HAP-1 (cell line): Measurements from ENCODE around the gene KLHL7.

Experiments used
- DNase-seq, 2 experiments: peaks; one replicate each; pipeline ENCODE4 v3.0.0-alpha.2; 2016 to 2020; ENCODE audit warnings: low spot score in 2 of 2
- H3K27me3 ChIP-seq: fragments of 250-450 bp; sonication (Bioruptor Pico); 2 replicates; pipeline ENCODE4 v1.5.1; 2020; ENCODE audit warnings: low read depth, mild to moderate bottlenecking, moderate library complexity
- H3K36me3 ChIP-seq: fragments of 250-450 bp; sonication (Bioruptor Pico); replicated peaks from 2 replicates; pipeline ENCODE4 v1.5.1; 2020; ENCODE audit warnings: mild to moderate bottlenecking
- H3K4me1 ChIP-seq: fragments of 250-450 bp; sonication (Bioruptor Pico); 2 replicates; pipeline ENCODE4 v1.5.1; 2020; ENCODE audit warnings: mild to moderate bottlenecking
- H3K4me3 ChIP-seq: fragments of 250-450 bp; sonication (Bioruptor Pico); 2 replicates; pipeline ENCODE4 v1.5.1; 2020; ENCODE audit warnings: mild to moderate bottlenecking, moderate library complexity
- H3K9me3 ChIP-seq: fragments of 250-450 bp; sonication (Bioruptor Pico); 2 replicates; pipeline ENCODE4 v1.5.1; 2020; ENCODE audit warnings: mild to moderate bottlenecking, moderate library complexity
- in situ Hi-C: fragments of 300-500 bp; cut with MboI; formaldehyde crosslinking; loops from 3 replicates; pipeline ENCODE4 v1.14.3; 2020; ENCODE audit warnings: low sequenced_read_pairs, inconsistent platforms, mixed read lengths

Gene KLHL7, protein sequence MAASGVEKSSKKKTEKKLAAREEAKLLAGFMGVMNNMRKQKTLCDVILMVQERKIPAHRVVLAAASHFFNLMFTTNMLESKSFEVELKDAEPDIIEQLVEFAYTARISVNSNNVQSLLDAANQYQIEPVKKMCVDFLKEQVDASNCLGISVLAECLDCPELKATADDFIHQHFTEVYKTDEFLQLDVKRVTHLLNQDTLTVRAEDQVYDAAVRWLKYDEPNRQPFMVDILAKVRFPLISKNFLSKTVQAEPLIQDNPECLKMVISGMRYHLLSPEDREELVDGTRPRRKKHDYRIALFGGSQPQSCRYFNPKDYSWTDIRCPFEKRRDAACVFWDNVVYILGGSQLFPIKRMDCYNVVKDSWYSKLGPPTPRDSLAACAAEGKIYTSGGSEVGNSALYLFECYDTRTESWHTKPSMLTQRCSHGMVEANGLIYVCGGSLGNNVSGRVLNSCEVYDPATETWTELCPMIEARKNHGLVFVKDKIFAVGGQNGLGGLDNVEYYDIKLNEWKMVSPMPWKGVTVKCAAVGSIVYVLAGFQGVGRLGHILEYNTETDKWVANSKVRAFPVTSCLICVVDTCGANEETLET

DNA sequence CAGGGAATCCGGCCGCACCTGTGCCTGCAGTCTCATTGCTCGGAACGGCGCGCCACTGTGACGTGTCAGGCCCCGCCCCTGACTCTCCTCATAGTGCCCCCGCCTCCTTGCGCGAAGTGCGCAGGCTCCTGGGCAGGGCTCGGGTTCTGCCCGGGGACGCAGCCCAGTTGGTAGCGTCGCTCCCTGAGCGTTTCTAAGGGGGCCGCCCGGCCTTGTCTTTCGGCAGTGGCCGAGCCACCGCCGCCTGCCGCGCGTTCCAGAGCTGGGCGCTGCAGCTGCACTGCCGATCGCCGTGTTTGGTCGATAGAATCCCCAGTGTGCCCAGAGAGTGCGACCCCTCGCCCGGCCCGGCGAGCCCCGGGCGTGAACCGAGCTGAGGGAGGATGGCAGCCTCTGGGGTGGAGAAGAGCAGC is at the start of gene KLHL7:
TSS of gene KLHL7 (plus strand) at position 142 of the 413 bp plus-strand sequence. CDS start at position 384, 242 bp downstream.
- Histone ChIP-seq H3K27me3 (no peaks in the 10 kb centered on the region), H3K9me3 (no peaks in the 10 kb centered on the region), H3K4me3 (peak within 1 kb of the TSS; percentile 89), H3K4me1 (peaks cover 11% of the 10 kb centered on the region), H3K36me3 (peaks cover 6% of the 10 kb centered on the region; the same call in 1 of the 2 replicates)
- in situ Hi-C loops = no loop called here
- DNase-seq = peak; percentile 93 to 98

- DNase-seq = no peak
- Histone ChIP-seq H3K27me3 (no peaks in the 10 kb centered on the region), H3K4me3 (no peak overlapping the region), H3K4me1 (no peaks in the 10 kb centered on the region; the same call in 1 of the 2 replicates), H3K36me3 (no peaks in the 10 kb centered on the region), H3K9me3 (no peaks in the 10 kb centered on the region)
- in situ Hi-C loops = loop anchor here (25.0 kb wide), 1 partner anchor 321 kb away; the partner anchor contains the start of gene IL6
Observed at GRCh38 chr7:23058408-23059096, 47.0 kb upstream of the KLHL7 start.

DNA sequence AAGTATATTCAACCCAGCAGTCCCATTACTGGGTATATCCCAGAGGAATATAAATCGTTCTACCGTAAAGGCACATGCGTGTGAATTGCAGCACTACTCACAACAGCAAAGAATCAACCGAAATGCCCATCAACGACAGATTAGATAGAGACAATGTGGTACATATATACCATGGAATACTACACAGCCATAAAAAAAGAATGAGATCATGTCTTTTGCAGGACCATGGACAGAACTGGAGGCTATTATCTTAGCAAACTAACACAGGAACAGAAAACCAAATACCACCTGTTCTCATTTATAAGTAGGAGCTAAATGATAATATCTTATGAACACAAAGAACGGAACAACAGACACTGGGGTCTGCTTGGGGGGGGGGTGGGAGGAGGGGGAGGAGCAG is 44.3 kb upstream of the KLHL7 start:
- no peak for DNase-seq

DNA sequence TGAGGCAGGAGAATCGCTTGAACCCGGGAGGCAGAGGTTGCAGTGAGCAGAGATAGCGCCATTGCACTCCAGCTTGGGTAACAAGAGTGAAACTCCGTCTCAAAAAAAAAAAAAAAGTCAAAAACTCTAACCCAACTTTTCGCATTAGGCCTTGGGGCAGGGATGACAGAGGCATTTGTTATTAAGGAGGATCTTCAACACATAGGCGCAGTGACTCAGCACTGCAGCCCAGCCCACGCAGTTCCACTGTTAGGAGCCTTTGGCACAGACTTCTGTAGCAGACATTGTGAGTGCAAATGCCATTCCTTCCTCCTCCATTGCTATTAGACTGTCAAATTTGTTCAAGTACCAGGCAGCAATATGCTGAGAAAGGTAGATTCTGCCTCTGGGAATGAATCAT is 43.1 kb upstream of the KLHL7 start:
- Histone ChIP-seq H3K9me3 (no peaks in the 10 kb centered on the region), H3K36me3 (no peaks in the 10 kb centered on the region), H3K4me3 (no peak overlapping the region), H3K4me1 (no peaks in the 10 kb centered on the region), H3K27me3 (no peaks in the 10 kb centered on the region)
- in situ Hi-C loops = loop anchor here (25.0 kb wide), 1 partner anchor 325 kb away; the partner anchor contains the start of gene IL6
- DNase-seq = no peak

More for the DNA sequence above, 44.3 kb upstream of the KLHL7 start:
- H3K9me3 ChIP-seq = no peaks in the 10 kb centered on the region
- H3K27me3 ChIP-seq = no peaks in the 10 kb centered on the region
- no peak overlapping the region for H3K4me3 ChIP-seq
- in situ Hi-C loops = loop anchor here (25.0 kb wide), 1 partner anchor 324 kb away; the partner anchor contains the start of gene IL6
- H3K36me3 ChIP-seq = no peaks in the 10 kb centered on the region
- H3K4me1 ChIP-seq = no peaks in the 10 kb centered on the region

DNA sequence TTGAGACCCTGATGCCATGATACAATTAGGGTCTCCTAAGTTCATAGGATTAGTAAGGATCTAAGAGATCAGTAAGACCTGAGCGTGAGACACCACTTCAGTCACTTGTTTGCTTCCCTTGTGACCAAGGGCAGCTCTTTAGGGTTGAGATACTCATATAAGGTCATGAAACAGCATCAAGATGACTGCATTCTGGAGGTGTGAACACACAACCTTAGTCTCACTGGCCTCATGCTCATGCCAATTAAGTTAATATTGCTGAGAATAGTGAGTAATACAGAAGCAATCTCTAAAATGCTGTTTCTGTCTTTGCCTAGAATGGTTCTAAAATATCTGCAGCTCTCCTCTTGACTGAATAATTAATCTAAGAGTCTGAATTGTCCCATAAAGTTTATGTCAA is 39.6 kb upstream of the KLHL7 start:
- Histone ChIP-seq H3K27me3 (no peaks in the 10 kb centered on the region), H3K36me3 (no peaks in the 10 kb centered on the region), H3K9me3 (no peaks in the 10 kb centered on the region), H3K4me3 (no peak overlapping the region), H3K4me1 (peaks cover 2% of the 10 kb centered on the region; the same call in 1 of the 2 replicates)
- no peak for DNase-seq
- in situ Hi-C loops = loop anchor here (25.0 kb wide), 1 partner anchor 329 kb away; the partner anchor contains the start of gene IL6

DNA sequence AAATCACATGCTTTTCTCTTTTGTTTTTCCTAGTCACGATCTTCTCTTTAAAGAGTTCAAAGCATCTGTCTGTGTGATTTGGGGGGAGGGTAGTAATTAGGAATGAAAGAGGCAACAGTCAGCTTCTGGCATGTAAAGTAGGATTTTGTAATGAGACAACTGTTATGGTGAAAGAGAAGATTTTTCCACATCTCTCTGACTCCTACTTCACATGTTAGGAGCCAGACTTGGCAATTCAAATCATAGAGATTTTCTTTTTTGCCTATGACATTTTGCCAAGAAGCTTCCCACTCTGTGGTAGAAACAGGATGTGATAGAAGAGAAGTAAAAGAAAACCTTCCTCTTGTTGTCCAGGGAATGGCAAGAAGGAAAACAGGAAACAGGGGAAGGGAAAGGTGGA is 38.3 kb upstream of the KLHL7 start:
- Histone ChIP-seq H3K9me3 (no peaks in the 10 kb centered on the region), H3K4me1 (peaks cover 2% of the 10 kb centered on the region; the same call in 1 of the 2 replicates), H3K36me3 (no peaks in the 10 kb centered on the region), H3K4me3 (no peak overlapping the region), H3K27me3 (no peaks in the 10 kb centered on the region)
- no peak for DNase-seq
- in situ Hi-C loops = loop anchor here (25.0 kb wide), 1 partner anchor 330 kb away; the partner anchor contains the start of gene IL6

GRCh38 chr7:23072048-23072447 is 33.5 kb upstream of the KLHL7 start:
- in situ Hi-C loops = loop anchor here (25.0 kb wide), 1 partner anchor 335 kb away; the partner anchor contains the start of gene IL6
- no peak overlapping the region for H3K4me3 ChIP-seq
- no peak for DNase-seq
- no peaks in the 10 kb centered on the region for H3K9me3 ChIP-seq
- no peaks in the 10 kb centered on the region for H3K36me3 ChIP-seq
- H3K27me3 ChIP-seq = no peaks in the 10 kb centered on the region
- peaks cover 12% of the 10 kb centered on the region; the same call in 1 of the 2 replicates for H3K4me1 ChIP-seq

GRCh38 chr7:23072922-23073321 is 32.7 kb upstream of the KLHL7 start:
- DNase-seq = no peak
- Histone ChIP-seq H3K36me3 (no peaks in the 10 kb centered on the region), H3K9me3 (no peaks in the 10 kb centered on the region), H3K4me1 (peaks cover 12% of the 10 kb centered on the region; the same call in 1 of the 2 replicates), H3K27me3 (no peaks in the 10 kb centered on the region), H3K4me3 (no peak overlapping the region)
- in situ Hi-C loops = loop anchor here (25.0 kb wide), 1 partner anchor 336 kb away; the partner anchor contains the start of gene IL6

GRCh38 chr7:23074443-23075261 is 30.9 kb upstream of the KLHL7 start:
- H3K9me3 ChIP-seq = no peaks in the 10 kb centered on the region
- DNase-seq = peak in 1 of 2 experiments; percentile 25
- H3K36me3 ChIP-seq = no peaks in the 10 kb centered on the region
- no peak overlapping the region for H3K4me3 ChIP-seq
- H3K4me1 ChIP-seq = peaks cover 12% of the 10 kb centered on the region; the same call in 1 of the 2 replicates
- no peaks in the 10 kb centered on the region for H3K27me3 ChIP-seq
- in situ Hi-C loops = loop anchor here (25.0 kb wide), 1 partner anchor 337 kb away; the partner anchor contains the start of gene IL6

- Histone ChIP-seq H3K4me3 (no peak overlapping the region), H3K9me3 (no peaks in the 10 kb centered on the region), H3K36me3 (no peaks in the 10 kb centered on the region), H3K4me1 (peaks cover 11% of the 10 kb centered on the region; the same call in 1 of the 2 replicates), H3K27me3 (no peaks in the 10 kb centered on the region)
- no peak for DNase-seq
- in situ Hi-C loops = no loop called here
Observed at GRCh38 chr7:23075571-23075970, 30.0 kb upstream of the KLHL7 start.

DNA sequence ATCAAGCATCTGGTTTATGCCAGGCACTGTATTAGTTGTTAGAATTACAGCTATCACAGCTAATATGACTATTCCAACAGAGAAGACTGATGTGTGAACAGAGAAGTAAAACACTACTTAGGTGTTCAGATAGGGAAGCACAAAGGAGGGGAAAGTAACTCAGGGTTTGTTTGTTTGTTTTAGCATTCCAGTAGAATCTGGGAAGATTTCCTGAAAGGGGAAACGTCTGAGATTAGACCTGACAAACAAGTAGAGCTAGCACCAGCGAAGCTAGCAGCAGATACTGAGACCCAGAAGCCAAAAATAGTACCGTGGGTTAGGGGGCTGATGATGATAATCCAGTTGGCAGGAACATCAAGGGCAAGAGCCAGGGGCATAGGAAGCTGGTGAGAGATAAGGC is 28.8 kb upstream of the KLHL7 start:
- in situ Hi-C loops = no loop called here
- DNase-seq = no peak
- no peaks in the 10 kb centered on the region for H3K27me3 ChIP-seq
- H3K36me3 ChIP-seq = no peaks in the 10 kb centered on the region
- no peaks in the 10 kb centered on the region for H3K9me3 ChIP-seq
- no peak overlapping the region for H3K4me3 ChIP-seq
- peaks cover 10% of the 10 kb centered on the region; the same call in 1 of the 2 replicates for H3K4me1 ChIP-seq

DNA sequence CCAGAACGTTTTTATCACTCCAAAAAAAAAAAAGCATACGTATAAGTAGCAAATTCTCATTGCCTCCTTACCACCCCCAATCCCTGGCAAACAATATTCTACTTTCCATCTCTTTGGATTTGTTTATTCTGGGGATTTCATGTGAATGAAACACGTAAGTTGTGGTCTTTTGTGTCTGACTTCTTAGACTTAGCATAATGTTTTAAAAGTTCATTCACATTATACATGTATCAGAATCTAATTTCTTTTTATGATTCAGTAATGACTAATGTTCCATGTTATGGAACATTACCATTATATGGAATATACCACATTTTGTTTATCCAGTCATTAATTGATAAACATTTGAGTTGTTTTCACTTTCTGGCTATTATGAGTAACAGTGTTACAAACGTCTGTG is 12.5 kb upstream of the KLHL7 start:
- in situ Hi-C loops = no loop called here
- peak in 1 of 2 experiments; percentile 5 for DNase-seq

More for the DNA sequence above, 12.5 kb upstream of the KLHL7 start:
- H3K27me3 ChIP-seq = no peaks in the 10 kb centered on the region
- no peak overlapping the region for H3K4me3 ChIP-seq
- H3K36me3 ChIP-seq = no peaks in the 10 kb centered on the region
- peaks cover 6% of the 10 kb centered on the region; the same call in 1 of the 2 replicates for H3K9me3 ChIP-seq
- H3K4me1 ChIP-seq = no peaks in the 10 kb centered on the region
